IPS DF 4.7 (cell line): ENCODE measurements around the gene SCNN1G.

Experiments used
- DNase-seq: peaks from one replicate; pipeline ENCODE4 v3.0.0-alpha.2; 2013; ENCODE audit warnings: low spot score; ENCODE audit errors: extremely low read depth

SCNN1G gene

GRCh38 chr16:23196539-23196938 lies 14.0 kb downstream of the SCNN1G start:
- DNase-seq, result no peak

GRCh38 chr16:23202166-23202565 lies 19.6 kb downstream of the SCNN1G start:
- DNase-seq, result no peak

GRCh38 chr16:23206986-23207385 lies 24.4 kb downstream of the SCNN1G start:
- no peak for DNase-seq

- no peak for DNase-seq
Observed at GRCh38 chr16:23207485-23207884, 24.9 kb downstream of the SCNN1G start.

GRCh38 chr16:23209606-23210005 lies 27.1 kb downstream of the SCNN1G start:
- no peak for DNase-seq

- no peak for DNase-seq
Observed at GRCh38 chr16:23213831-23214230, 31.3 kb downstream of the SCNN1G start.

- no peak for DNase-seq
Observed at GRCh38 chr16:23214796-23215195, 32.3 kb downstream of the SCNN1G start.

- DNase-seq, result no peak
Observed at GRCh38 chr16:23215435-23215834, 32.9 kb downstream of the SCNN1G start.

GRCh38 chr16:23216658-23217246 lies 34.2 kb downstream of the SCNN1G start:
- DNase-seq, result no peak

- no peak for DNase-seq
Observed at GRCh38 chr16:23217646-23218045, 35.1 kb downstream of the SCNN1G start.

GRCh38 chr16:23222929-23223328 lies 40.4 kb downstream of the SCNN1G start:
- no peak for DNase-seq

- DNase-seq, result no peak
Observed at GRCh38 chr16:23223368-23223767, 40.8 kb downstream of the SCNN1G start.

GRCh38 chr16:23225109-23225508 lies 42.6 kb downstream of the SCNN1G start:
- no peak for DNase-seq

GRCh38 chr16:23225634-23226033 lies 43.1 kb downstream of the SCNN1G start:
- no peak for DNase-seq

GRCh38 chr16:23227529-23227928 lies 45.0 kb downstream of the SCNN1G start:
- DNase-seq, result no peak

- DNase-seq, result no peak
Observed at GRCh38 chr16:23229714-23230113, 47.2 kb downstream of the SCNN1G start.

- DNase-seq, result no peak
Observed at GRCh38 chr16:23232806-23233205, 50.3 kb downstream of the SCNN1G start.

GRCh38 chr16:23235176-23235575 lies 52.6 kb downstream of the SCNN1G start:
- DNase-seq, result no peak

GRCh38 chr16:23236983-23237382 lies 54.4 kb downstream of the SCNN1G start:
- no peak for DNase-seq

- no peak for DNase-seq
Observed at GRCh38 chr16:23240994-23241393, 58.4 kb downstream of the SCNN1G start.

GRCh38 chr16:23244122-23244521 lies 61.6 kb downstream of the SCNN1G start:
- no peak for DNase-seq

GRCh38 chr16:23245268-23245667 lies 62.7 kb downstream of the SCNN1G start:
- no peak for DNase-seq

GRCh38 chr16:23248261-23249194 lies 66.0 kb downstream of the SCNN1G start:
- no peak for DNase-seq
